Thyroid gland (tissue), 4 donors: ENCODE data around the gene PRKCD. TPM values are rescaled to one million over a fixed set of nuclear protein-coding genes. Genes with fewer than 3 reads are reported as not detected.

ENCODE experiments used
- DNase-seq, 2 donors: peaks; one replicate each; pipeline ENCODE4 v3.0.0-alpha.2; 2019
- H3K27ac ChIP-seq, 3 donors: fragments of 200-600 bp; sonication (generic); 1 replicate in 2 of 3; 2 replicates in 1 of 3; pipeline ENCODE4 v1.5.1; 2016 to 2019; ENCODE audit warnings: mild to moderate bottlenecking in 1 of 3, moderate library complexity in 1 of 3
- H3K27me3 ChIP-seq: fragments of 200-600 bp; sonication (generic); one replicate; pipeline ENCODE4 v1.5.1; 2019
- H3K36me3 ChIP-seq, 2 donors: fragments of 200-600 bp; sonication (generic); one replicate each; pipeline ENCODE4 v1.5.1; 2016 to 2019
- H3K4me1 ChIP-seq, 2 donors: fragments of 200-600 bp; sonication (generic); one replicate each; pipeline ENCODE4 v1.5.1; 2017 to 2019
- H3K4me3 ChIP-seq, 3 donors: fragments of 200-600 bp; sonication (generic); replicated peaks in 1 of 3; 1 replicate in 2 of 3; 2 replicates in 1 of 3; pipeline ENCODE4 v1.5.1; 2016; ENCODE audit warnings: mild to moderate bottlenecking in 1 of 3
- H3K9me3 ChIP-seq: fragments of 200-600 bp; sonication (generic); one replicate; pipeline ENCODE4 v1.5.1; 2017
- CTCF ChIP-seq, 6 experiments: fragments of 200-600 bp in 3 of 6; fragments of 450-650 bp in 3 of 6; sonication (generic) in 3 of 6; IDR thresholded peaks; one replicate each; pipeline ENCODE4 v1.5.1; 2016 to 2019; ENCODE audit warnings: antibody characterized with exemption in 6 of 6, mild to moderate bottlenecking in 2 of 6, inconsistent platforms in 1 of 6, moderate library complexity in 1 of 6
- POLR2A ChIP-seq, 2 donors: fragments of 450-650 bp; IDR thresholded peaks; one replicate each; pipeline ENCODE4 v1.6.1; 2017; ENCODE audit warnings: antibody characterized with exemption in 2 of 2, mild to moderate bottlenecking in 2 of 2, moderate library complexity in 1 of 2
- WGBS, 2 donors: methylation state at CpG; one replicate each; pipeline ENCODE4 v1.1.5; 2017; 5-methylcytosine and 5-hydroxymethylcytosine counted together
- intact Hi-C: fragments of 100-400 bp; cut with DNase I; formaldehyde crosslinking; loops from one replicate; pipeline ENCODE4 v1.15.1; 2023
- total RNA-seq, 4 donors: library from RNA; depleted of rRNA; stranded (reverse); fragments of >200 nt; gene quantifications; one replicate each; pipeline ENCODE4 v1.2.3, GENCODE V29; 2016

Gene PRKCD
- total RNA-seq, 4 donors from 2014 or later: 32.0 to 154 (median 71.4) TPM

GRCh38 chr3:53139906-53140846 is 20.8 kb upstream of the PRKCD start:
- Histone ChIP-seq H3K9me3 (no peaks in the 10 kb centered on the region), H3K27me3 (no peaks in the 10 kb centered on the region), H3K36me3 (no peaks in the 10 kb centered on the region), H3K4me3 (no peak overlapping the region), H3K27ac (no peak overlapping the region), H3K4me1 (peaks cover 22 to 25% of the 10 kb centered on the region in 2 donors)
- DNase-seq: no peak
- TF ChIP-seq POLR2A (IDR thresholded peaks at IDR 0.05) (no peak), CTCF (IDR thresholded peaks at IDR 0.05) (no peak)
- WGBS, 2 donors: 58 to 59% methylated on average over 6 of the region's 6 CpGs
- intact Hi-C loops: no loop called here

GRCh38 chr3:53140847-53141845 is 19.9 kb upstream of the PRKCD start:
- Histone ChIP-seq H3K36me3 (no peaks in the 10 kb centered on the region), H3K4me3 (no peak overlapping the region), H3K4me1 (peaks cover 16 to 17% of the 10 kb centered on the region in 2 donors), H3K27me3 (no peaks in the 10 kb centered on the region), H3K27ac (no peak overlapping the region), H3K9me3 (no peaks in the 10 kb centered on the region)
- TF ChIP-seq CTCF (IDR thresholded peaks at IDR 0.05) (no peak), POLR2A (IDR thresholded peaks at IDR 0.05) (no peak)
- WGBS, 2 donors: 79 to 84% methylated on average over 6 of the region's 6 CpGs
- intact Hi-C loops: no loop called here
- DNase-seq: no peak

- no peaks in the 10 kb centered on the region for H3K27me3 ChIP-seq
- intact Hi-C loops: no loop called here
- TF ChIP-seq CTCF (IDR thresholded peaks at IDR 0.05) (no peak), POLR2A (IDR thresholded peaks at IDR 0.05) (no peak)
- H3K4me3 ChIP-seq: no peak overlapping the region
- WGBS, 2 donors: 74 to 82% methylated on average over 3 of the region's 3 CpGs
- no peak for DNase-seq
- no peaks in the 10 kb centered on the region for H3K36me3 ChIP-seq
- no peak overlapping the region for H3K27ac ChIP-seq
- peaks cover under 1 to 1% of the 10 kb centered on the region in 2 donors for H3K4me1 ChIP-seq
- H3K9me3 ChIP-seq: no peaks in the 10 kb centered on the region
Measured at GRCh38 chr3:53142986-53143385, 18.0 kb upstream of the PRKCD start.

GRCh38 chr3:53144446-53144845 is 16.6 kb upstream of the PRKCD start:
- DNase-seq: no peak
- peaks cover 1 to 8% of the 10 kb centered on the region in 2 donors for H3K4me1 ChIP-seq

More at GRCh38 chr3:53144446-53144845, 16.6 kb upstream of the PRKCD start:
- Histone ChIP-seq H3K36me3 (no peaks in the 10 kb centered on the region), H3K27ac (no peak overlapping the region), H3K9me3 (no peaks in the 10 kb centered on the region), H3K4me3 (no peak overlapping the region), H3K27me3 (no peaks in the 10 kb centered on the region)
- WGBS, 2 donors: 98% methylated on average over 4 of the region's 4 CpGs
- no peak for TF ChIP-seq CTCF (IDR thresholded peaks at IDR 0.05)
- TF ChIP-seq POLR2A (IDR thresholded peaks at IDR 0.05): no peak
- intact Hi-C loops: no loop called here
